NCI-H2029 treated with DMSO at 0.1 percent for 48 hours (cell line): ENCODE data around the gene ZER1.
"Not testable (repeated sequence)": the region's sequence is repeated elsewhere in the genome, so short reads cannot be mapped to it uniquely, and the experiment has no call there.

Experiments used
- DNase-seq: peaks from one replicate; lab custom pipeline; 2025; lab: John Stamatoyannopoulos, UW

Gene ZER1

GRCh38 chr9:128715436-128715750 lies 56.3 kb downstream of the ZER1 start:
- DNase-seq = no peak

GRCh38 chr9:128714586-128715435 lies 56.9 kb downstream of the ZER1 start:
- no peak for DNase-seq

GRCh38 chr9:128713941-128714573 lies 57.7 kb downstream of the ZER1 start:
- DNase-seq = no peak

GRCh38 chr9:128713411-128713780 lies 58.3 kb downstream of the ZER1 start:
- no peak for DNase-seq

- no peak for DNase-seq
Measured at GRCh38 chr9:128712451-128713410, 59.0 kb downstream of the ZER1 start.

DNA sequence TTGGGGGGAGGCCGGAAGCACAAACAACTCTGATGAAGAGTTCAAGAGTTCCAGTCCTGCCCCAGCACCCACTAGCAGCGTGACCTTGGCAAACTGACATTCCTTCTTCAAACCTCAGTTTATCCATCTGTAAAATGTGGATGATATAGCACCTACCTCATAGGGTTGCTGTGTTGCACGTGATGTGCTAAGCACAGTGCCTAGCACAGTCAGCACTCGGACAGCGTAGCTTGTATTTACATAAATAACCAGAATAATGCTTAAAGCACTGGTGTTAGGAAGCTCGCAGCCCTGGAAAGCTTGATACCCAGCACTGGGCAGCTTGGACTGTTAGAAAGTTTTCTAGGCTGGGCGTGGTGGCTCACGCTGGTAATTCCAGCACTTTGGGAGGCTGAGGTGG lies 64.3 kb downstream of the ZER1 start:
- DNase-seq = no peak

DNA sequence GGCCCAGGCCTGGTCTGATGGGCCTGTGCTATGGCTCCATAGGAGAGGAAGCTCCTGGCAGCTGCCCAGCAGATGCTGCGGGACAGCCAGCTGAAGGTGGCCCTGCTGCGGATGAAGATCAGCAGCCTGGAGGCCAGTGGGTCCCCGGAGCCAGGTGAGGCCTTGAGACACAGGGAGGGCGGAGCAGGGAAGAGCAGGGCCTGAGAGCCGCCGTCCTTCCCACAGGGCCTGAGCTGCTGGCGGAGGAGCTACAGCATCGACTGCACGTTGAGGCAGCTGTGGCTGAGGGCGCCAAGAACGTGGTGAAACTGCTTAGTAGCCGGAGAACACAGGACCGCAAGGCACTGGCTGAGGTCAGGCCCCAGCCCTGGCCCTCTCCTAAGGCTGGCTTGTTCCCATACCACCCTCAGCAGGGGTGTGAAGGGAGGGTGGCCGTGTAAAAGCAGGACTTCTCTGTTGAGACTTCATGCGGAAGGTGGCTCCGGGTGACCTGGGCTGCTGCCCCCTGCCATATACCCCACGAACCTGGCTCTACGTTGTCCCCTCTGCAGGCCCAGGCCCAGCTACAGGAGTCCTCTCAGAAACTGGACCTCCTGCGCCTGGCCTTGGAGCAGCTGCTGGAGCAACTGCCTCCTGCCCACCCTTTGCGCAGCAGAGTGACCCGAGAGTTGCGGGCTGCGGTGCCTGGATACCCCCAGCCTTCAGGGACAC lies 64.9 kb downstream of the ZER1 start:
- DNase-seq = no peak

- DNase-seq = no peak
Measured at GRCh38 chr9:128706045-128706444, 65.7 kb downstream of the ZER1 start.

DNA sequence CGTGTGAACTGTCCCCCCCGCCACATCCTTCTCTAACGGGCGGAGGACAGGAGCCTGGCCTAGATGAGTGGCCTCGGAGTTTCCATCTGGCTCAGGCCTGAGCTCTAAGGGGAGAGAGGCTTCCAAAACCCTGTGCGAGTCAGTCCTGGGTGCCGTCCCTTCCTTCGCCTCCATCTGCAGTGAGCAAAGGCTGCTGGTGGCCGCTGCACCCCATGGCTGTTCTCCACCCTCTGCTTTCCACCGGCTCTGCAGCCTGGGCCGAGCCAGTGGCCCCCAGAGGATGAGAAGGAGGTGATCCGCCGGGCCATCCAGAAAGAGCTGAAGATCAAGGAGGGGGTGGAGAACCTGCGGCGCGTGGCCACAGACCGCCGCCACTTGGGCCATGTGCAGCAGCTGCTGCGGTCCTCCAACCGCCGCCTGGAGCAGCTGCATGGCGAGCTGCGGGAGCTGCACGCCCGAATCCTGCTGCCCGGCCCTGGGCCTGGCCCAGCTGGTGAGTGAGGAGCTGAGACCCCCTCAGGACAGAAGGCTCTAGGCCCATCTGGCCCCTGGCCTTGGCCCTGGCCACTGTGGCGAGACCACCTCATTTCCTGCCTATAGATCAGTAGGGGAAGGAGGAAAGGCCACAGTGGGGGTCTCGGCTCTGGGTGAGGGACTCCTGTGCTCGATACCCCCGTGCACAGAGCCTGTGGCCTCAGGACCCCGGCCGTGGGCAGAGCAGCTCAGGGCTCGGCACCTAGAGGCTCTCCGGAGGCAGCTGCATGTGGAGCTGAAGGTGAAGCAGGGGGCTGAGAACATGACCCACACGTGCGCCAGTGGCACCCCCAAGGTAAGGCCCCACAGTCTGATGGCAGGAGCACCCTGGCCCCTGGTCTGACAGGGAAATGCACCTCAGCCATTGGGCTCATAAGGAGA lies 66.4 kb downstream of the ZER1 start:
- no peak for DNase-seq

DNA sequence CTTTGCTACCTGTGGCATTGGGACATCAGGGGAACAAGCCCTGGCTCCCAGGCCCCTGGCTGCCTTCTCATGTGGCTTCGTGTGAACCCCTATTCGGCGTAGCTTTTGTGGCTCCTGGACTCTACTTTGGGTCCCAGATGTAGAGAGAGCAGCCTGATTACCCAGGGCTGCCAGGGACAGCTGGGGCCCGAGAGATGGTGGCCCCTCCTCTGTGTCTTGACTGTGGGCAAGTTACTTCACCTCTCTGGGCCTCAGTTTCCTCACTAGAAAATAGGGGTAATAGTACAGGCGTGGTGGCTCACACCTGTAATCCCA lies 67.4 kb downstream of the ZER1 start:
- no peak for DNase-seq

- no peak for DNase-seq
Measured at GRCh38 chr9:128703616-128704355, 67.9 kb downstream of the ZER1 start.

DNA sequence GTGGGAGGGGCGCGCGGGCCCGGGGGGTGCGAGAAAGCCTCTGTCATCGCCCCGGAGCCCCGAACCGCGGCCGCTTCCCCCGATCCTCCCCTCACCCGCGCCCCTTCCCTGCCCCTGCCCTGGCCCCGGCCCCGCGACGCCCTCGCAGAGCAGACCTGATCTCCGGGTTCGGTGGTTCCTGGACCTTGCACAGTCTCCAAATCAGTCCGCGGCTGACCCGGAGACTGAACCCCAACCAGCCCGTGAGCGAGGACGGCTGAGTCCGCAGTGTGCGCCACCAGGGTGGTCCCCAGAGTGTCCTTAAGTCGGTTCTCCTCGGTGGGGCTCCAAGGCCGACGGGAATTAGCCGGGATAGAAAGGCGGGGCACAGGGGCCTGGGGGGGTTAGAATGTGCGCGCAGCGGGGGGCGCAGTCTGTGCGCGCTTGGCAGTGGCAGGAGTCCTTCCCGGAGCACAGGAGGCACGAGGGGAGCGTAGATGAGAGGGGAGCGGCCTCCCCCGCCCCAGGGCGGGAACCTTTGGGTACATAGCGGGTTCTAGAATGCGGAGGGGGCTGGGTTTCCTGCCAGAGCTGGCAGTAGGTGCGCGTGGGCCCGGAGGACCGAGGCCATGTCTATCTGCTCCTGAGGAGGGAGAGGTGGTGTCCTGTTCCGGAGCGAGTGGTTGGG lies 68.6 kb downstream of the ZER1 start:
- no peak for DNase-seq

DNA sequence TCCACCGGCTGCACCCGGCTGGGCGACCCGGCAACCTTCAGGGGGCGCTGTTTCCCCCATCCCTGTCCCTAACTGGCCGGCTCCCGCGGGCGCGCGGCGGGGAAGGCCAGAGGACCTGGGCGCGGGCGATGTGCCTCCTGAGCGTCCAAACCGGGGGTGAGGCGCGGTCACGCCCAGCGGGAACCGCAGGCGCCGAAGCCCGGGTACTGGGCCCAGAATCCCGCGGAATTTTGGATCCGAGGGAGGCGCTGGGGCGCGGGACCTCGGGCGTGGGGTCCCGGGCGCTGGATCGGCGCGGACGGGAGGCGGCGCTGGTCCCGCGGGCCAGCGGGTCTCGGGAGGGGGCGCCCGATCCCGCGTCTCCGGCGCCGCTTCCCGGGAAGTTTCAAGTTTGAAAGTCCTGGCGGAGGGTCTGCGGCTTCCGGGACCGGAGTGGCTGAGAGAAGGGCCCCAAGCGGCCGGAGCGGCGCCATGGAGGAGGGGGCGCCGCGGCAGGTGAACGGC lies 69.2 kb downstream of the ZER1 start, which contains the start of gene PKN3:
TSS of gene PKN3 (plus strand) at position 59 of the 504 bp plus-strand sequence. CDS start at position 472, 413 bp downstream.
- DNase-seq = no peak

GRCh38 chr9:128701227-128701854 lies 70.4 kb downstream of the ZER1 start:
- DNase-seq = no peak

GRCh38 chr9:128699096-128699795 lies 72.5 kb downstream of the ZER1 start:
- DNase-seq = not testable (repeated sequence)

DNA sequence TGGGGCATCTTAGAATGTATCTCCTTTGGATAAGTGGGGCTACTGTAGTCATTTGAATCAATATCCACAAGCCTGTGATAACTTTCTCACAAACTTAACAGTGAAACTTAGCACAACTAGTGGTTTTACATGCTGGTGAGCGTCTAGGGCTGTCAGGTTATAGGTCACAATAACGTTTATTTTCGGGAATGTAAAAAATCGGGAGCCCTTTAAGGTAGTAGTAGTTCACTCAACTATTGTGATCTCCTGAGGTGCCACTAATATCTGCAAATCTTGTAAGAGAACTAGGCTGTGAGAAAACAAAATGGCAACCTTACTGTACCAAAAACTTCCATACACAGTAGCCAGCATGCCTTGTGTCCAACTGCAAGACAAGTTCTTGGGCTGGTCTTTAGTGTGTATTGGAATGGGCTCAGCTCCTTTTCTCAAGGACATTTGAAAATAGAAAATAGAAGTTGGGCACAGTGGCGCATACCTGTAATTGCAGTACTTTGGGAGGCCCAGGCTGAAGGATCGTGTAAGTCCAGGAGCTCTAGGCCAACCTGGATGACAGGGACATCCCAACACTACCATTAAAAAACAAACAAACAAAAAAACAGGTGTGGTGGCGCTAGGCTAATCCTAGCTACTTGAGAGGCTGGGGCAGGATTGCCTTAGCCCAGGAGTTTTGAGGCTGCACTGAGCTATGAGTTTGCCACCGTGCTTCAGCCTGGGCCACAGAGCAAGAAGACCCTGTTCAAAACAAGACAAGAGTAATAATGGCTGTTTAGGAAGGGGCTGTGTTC lies 74.6 kb downstream of the ZER1 start:
- no peak for DNase-seq

GRCh38 chr9:128694344-128694743 lies 77.4 kb downstream of the ZER1 start:
- DNase-seq = no peak

- not testable (repeated sequence) for DNase-seq
Measured at GRCh38 chr9:128693738-128694137, 78.0 kb downstream of the ZER1 start.
